Measurements from ENCODE around the gene SPC24. TPM values are rescaled to one million over a fixed set of nuclear protein-coding genes. Genes with fewer than 3 reads are reported as not detected.
"Not testable (repeated sequence)": the region's sequence is repeated elsewhere in the genome, so short reads cannot be mapped to it uniquely, and the experiment has no call there.

SPC24 gene
- total RNA-seq, 1 experiment from 2014 or later, result 59.2 TPM

- H3K4me2 ChIP-seq, result no peak overlapping the region
- BruUV-seq (replicated peaks), result no TSS peak
- no peaks in the 10 kb centered on the region for H3K27me3 ChIP-seq (ENCODE audit: insufficient read depth, low read depth)
- H3K4me3 ChIP-seq, result no peak overlapping the region
- no peak overlapping the region for H2AFZ ChIP-seq
- H4K20me1 ChIP-seq (ENCODE audit: insufficient read depth), result peaks cover 76% of the 10 kb centered on the region
- peaks cover 72% of the 10 kb centered on the region for H3K36me3 ChIP-seq (ENCODE audit: low read depth)
- H3K9me2 ChIP-seq (ENCODE audit: insufficient read depth), result no peaks in the 10 kb centered on the region
- H3K79me2 ChIP-seq (ENCODE audit: low read depth), result peaks cover 13% of the 10 kb centered on the region; the same call in 1 of the 2 replicates
- no peak overlapping the region for H3K27ac ChIP-seq
- ChIA-PET CTCF (no interaction called here), POLR2A (ENCODE audit: unreplicated experiment) (no interaction called here)
- no peaks in the 10 kb centered on the region for H3K4me1 ChIP-seq (replicated peaks; ENCODE audit: insufficient read depth)
- TF ChIP-seq CTCF (conservative IDR thresholded peaks at IDR 0.05) (no peak), EZH2 (IDR thresholded peaks at IDR 0.05; ENCODE audit: low read depth) (no peak)
- H3F3A ChIP-seq (ENCODE audit: insufficient read depth, low read depth), result peaks cover 97% of the 10 kb centered on the region
- DNase-seq, result peak in 1 of 2 experiments; percentile 21
- intact Hi-C loops (cut with micrococcal nuclease; ENCODE audit: unreplicated experiment), result loop anchor here (2.0 kb wide), 1 partner anchor 91 kb away; no protein-coding TSS in a partner anchor
- H3K9me3 ChIP-seq (ENCODE audit: insufficient read depth, low read depth), result no peaks in the 10 kb centered on the region
These were observed 27.7 kb downstream of the SPC24 start for GRCh38 chr19:11127905-11128304.

- intact Hi-C loops (cut with micrococcal nuclease; ENCODE audit: unreplicated experiment), result loop anchor here (1.0 to 2.0 kb wide), 2 partner anchors 77 to 89 kb away; no protein-coding TSS in a partner anchor
- peak; percentile 64 to 72 for DNase-seq
- no TSS peak for BruUV-seq (replicated peaks)
These were observed 29.4 kb downstream of the SPC24 start for GRCh38 chr19:11125994-11126685.

GRCh38 chr19:11124157-11124556 is 31.4 kb downstream of the SPC24 start:
- CTCF ChIA-PET; intact Hi-C loops (cut with micrococcal nuclease; ENCODE audit: unreplicated experiment); BruUV-seq (replicated peaks); H3K4me1 ChIP-seq (replicated peaks; ENCODE audit: insufficient read depth); H3K27me3 ChIP-seq (ENCODE audit: insufficient read depth, low read depth); POLR2A ChIA-PET (ENCODE audit: unreplicated experiment); H3K27ac ChIP-seq; DNase-seq; H3K9me2 ChIP-seq (ENCODE audit: insufficient read depth); H2AFZ ChIP-seq; H3K4me2 ChIP-seq; H3K4me3 ChIP-seq; H3K9me3 ChIP-seq (ENCODE audit: insufficient read depth, low read depth): not testable (repeated sequence)
- Histone ChIP-seq H3K36me3 (ENCODE audit: low read depth) (peaks cover 70% of the 10 kb centered on the region), H3F3A (ENCODE audit: insufficient read depth, low read depth) (peaks cover 96% of the 10 kb centered on the region), H4K20me1 (ENCODE audit: insufficient read depth) (peaks cover 70% of the 10 kb centered on the region), H3K79me2 (ENCODE audit: low read depth) (peaks cover 19% of the 10 kb centered on the region; the same call in 1 of the 2 replicates)

More at GRCh38 chr19:11125994-11126685, 29.4 kb downstream of the SPC24 start:
- CTCF ChIA-PET, result interaction anchor here (0.6 kb wide), 7 partner anchors 14 to 289 kb away, joined by 3 to 18 read pairs (median 4); partner anchors contain the start of gene LDLR
- Histone ChIP-seq H3K36me3 (ENCODE audit: low read depth) (peaks cover 64% of the 10 kb centered on the region), H3K4me1 (replicated peaks; ENCODE audit: insufficient read depth) (no peaks in the 10 kb centered on the region), H3K9me3 (ENCODE audit: insufficient read depth, low read depth) (no peaks in the 10 kb centered on the region), H3K27ac (no peak overlapping the region), H3K4me3 (no peak overlapping the region), H3F3A (ENCODE audit: insufficient read depth, low read depth) (peaks cover 96% of the 10 kb centered on the region), H3K79me2 (ENCODE audit: low read depth) (peaks cover 13% of the 10 kb centered on the region; the same call in 1 of the 2 replicates), H2AFZ (no peak overlapping the region), H3K9me2 (ENCODE audit: insufficient read depth) (no peaks in the 10 kb centered on the region), H3K27me3 (ENCODE audit: insufficient read depth, low read depth) (no peaks in the 10 kb centered on the region), H4K20me1 (ENCODE audit: insufficient read depth) (peaks cover 71% of the 10 kb centered on the region), H3K4me2 (no peak overlapping the region)
- TF ChIP-seq EZH2 (IDR thresholded peaks at IDR 0.05; ENCODE audit: low read depth) (no peak), CTCF (conservative IDR thresholded peaks at IDR 0.05) (peak; percentile 88)
- POLR2A ChIA-PET (ENCODE audit: unreplicated experiment), result no interaction called here

All from PC-9 (cell line).